Activated gamma-delta T cell treated with Interleukin-2 at 50 U/mL for 16 hours (primary cell): ENCODE results near the gene SH3RF3.

Source experiments
- DNase-seq: peaks from one replicate; pipeline ENCODE4 v3.0.0-alpha.2; 2020

SH3RF3 gene

GRCh38 chr2:109320195-109320922 lies 191.4 kb downstream of the SH3RF3 start:
- DNase-seq: no peak

GRCh38 chr2:109321570-109321969 lies 192.6 kb downstream of the SH3RF3 start:
- DNase-seq: no peak

GRCh38 chr2:109322111-109322510 lies 193.1 kb downstream of the SH3RF3 start:
- DNase-seq: no peak

GRCh38 chr2:109322641-109323040 lies 193.6 kb downstream of the SH3RF3 start:
- DNase-seq: no peak

GRCh38 chr2:109324861-109325260 lies 195.9 kb downstream of the SH3RF3 start:
- no peak for DNase-seq

GRCh38 chr2:109325570-109325969 lies 196.6 kb downstream of the SH3RF3 start:
- DNase-seq: no peak

- no peak for DNase-seq
Observed at GRCh38 chr2:109326306-109326705, 197.3 kb downstream of the SH3RF3 start.

- no peak for DNase-seq
Observed at GRCh38 chr2:109330056-109330455, 201.1 kb downstream of the SH3RF3 start.

- DNase-seq: no peak
Observed at GRCh38 chr2:109331081-109331480, 202.1 kb downstream of the SH3RF3 start.

- no peak for DNase-seq
Observed at GRCh38 chr2:109331896-109332848, 203.2 kb downstream of the SH3RF3 start.

GRCh38 chr2:109332880-109333279 lies 203.9 kb downstream of the SH3RF3 start:
- DNase-seq: no peak

- no peak for DNase-seq
Observed at GRCh38 chr2:109333414-109334210, 204.6 kb downstream of the SH3RF3 start.

- DNase-seq: no peak
Observed at GRCh38 chr2:109335631-109336176, 206.7 kb downstream of the SH3RF3 start.

- DNase-seq: no peak
Observed at GRCh38 chr2:109336296-109336695, 207.3 kb downstream of the SH3RF3 start.

- no peak for DNase-seq
Observed at GRCh38 chr2:109337221-109337620, 208.2 kb downstream of the SH3RF3 start.

GRCh38 chr2:109339519-109339966 lies 210.5 kb downstream of the SH3RF3 start:
- DNase-seq: no peak

GRCh38 chr2:109340381-109340780 lies 211.4 kb downstream of the SH3RF3 start:
- DNase-seq: no peak

- DNase-seq: no peak
Observed at GRCh38 chr2:109341355-109342255, 212.6 kb downstream of the SH3RF3 start.

- DNase-seq: no peak
Observed at GRCh38 chr2:109342256-109342850, 213.3 kb downstream of the SH3RF3 start.

- DNase-seq: no peak
Observed at GRCh38 chr2:109342930-109343329, 213.9 kb downstream of the SH3RF3 start.

- DNase-seq: no peak
Observed at GRCh38 chr2:109343460-109343859, 214.5 kb downstream of the SH3RF3 start.
